Mesendoderm (in vitro differentiated cells): ENCODE data around the gene GPSM1.

Experiments used
- DNase-seq: peaks from one replicate; pipeline ENCODE4 v3.0.0; 2013
- H2AK5ac ChIP-seq: 2 replicates; pipeline ENCODE4 v1.6.1; 2013; ENCODE audit warnings: low read length, inconsistent platforms
- H2BK120ac ChIP-seq: 2 replicates; pipeline ENCODE4 v1.6.1; 2013; ENCODE audit warnings: low read depth, mild to moderate bottlenecking, low read length, moderate library complexity, mixed read lengths
- H2BK15ac ChIP-seq: replicated peaks from 2 replicates; pipeline ENCODE4 v1.6.1; 2013; ENCODE audit warnings: low read depth, mild to moderate bottlenecking, moderate library complexity
- H2BK5ac ChIP-seq: 2 replicates; pipeline ENCODE4 v1.6.1; 2013; ENCODE audit warnings: low read length, inconsistent platforms
- H3K18ac ChIP-seq: 2 replicates; pipeline ENCODE4 v1.6.1; 2013; ENCODE audit warnings: mild to moderate bottlenecking, low read length, mixed read lengths
- H3K23ac ChIP-seq: one replicate; pipeline ENCODE4 v1.6.1; 2013; ENCODE audit warnings: low read length
- H3K27ac ChIP-seq: 2 replicates; pipeline ENCODE4 v1.5.1; 2013; ENCODE audit warnings: low read depth, mild to moderate bottlenecking, inconsistent platforms, low read length, moderate library complexity
- H3K27me3 ChIP-seq: 2 replicates; pipeline ENCODE4 v1.6.1; 2013; ENCODE audit warnings: low read length, control low read depth, mild to moderate bottlenecking, inconsistent platforms; ENCODE audit not compliant: insufficient read depth, poor library complexity
- H3K36me3 ChIP-seq: 2 replicates; pipeline ENCODE4 v1.6.1; 2013; ENCODE audit warnings: low read length, inconsistent platforms; ENCODE audit not compliant: control insufficient read depth, insufficient read depth
- H3K4ac ChIP-seq: one replicate; pipeline ENCODE4 v1.6.1; 2013; ENCODE audit warnings: low read depth, mild to moderate bottlenecking, low read length, moderate library complexity
- H3K4me1 ChIP-seq: 2 replicates; pipeline ENCODE4 v1.6.1; 2013; ENCODE audit warnings: low read depth, low read length, inconsistent platforms; ENCODE audit not compliant: control insufficient read depth
- H3K4me2 ChIP-seq: 2 replicates; pipeline ENCODE4 v1.6.1; 2013; ENCODE audit warnings: low read length
- H3K4me3 ChIP-seq: 2 replicates; pipeline ENCODE4 v1.5.1; 2013; ENCODE audit warnings: mild to moderate bottlenecking, low read length
- H3K56ac ChIP-seq: one replicate; pipeline ENCODE4 v1.6.1; 2013; ENCODE audit warnings: low read length
- H3K79me1 ChIP-seq: 2 replicates; pipeline ENCODE4 v1.6.1; 2013; ENCODE audit warnings: low read length, inconsistent platforms
- H3K79me2 ChIP-seq: 2 replicates; pipeline ENCODE4 v1.6.1; 2013; ENCODE audit warnings: mild to moderate bottlenecking, low read length; ENCODE audit not compliant: control insufficient read depth, insufficient read depth
- H3K9ac ChIP-seq: 2 replicates; pipeline ENCODE4 v1.6.1; 2013; ENCODE audit warnings: low read length, inconsistent platforms
- H4K5ac ChIP-seq: one replicate; pipeline ENCODE4 v1.6.1; 2013; ENCODE audit warnings: low read length
- H4K8ac ChIP-seq: one replicate; pipeline ENCODE4 v1.6.1; 2013; ENCODE audit warnings: low read depth, mild to moderate bottlenecking, control low read depth, low read length, moderate library complexity
- WGBS: extraction: QIAGEN DNeasy Blood & Tissue Kit; methylation state at CpG from one replicate; pipeline ENCODE4 v1.1.7; 2013; ENCODE audit warnings: low lambda C conversion rate, missing lambda C conversion rate; ENCODE audit not compliant: insufficient coverage; ENCODE audit errors: extremely low coverage; 5-methylcytosine and 5-hydroxymethylcytosine counted together

Gene GPSM1

GRCh38 chr9:136336156-136336870 is 9.0 kb downstream of the GPSM1 start:
- H3K4ac ChIP-seq: no peak overlapping the region
- H3K36me3 ChIP-seq: no peaks in the 10 kb centered on the region
- no peaks in the 10 kb centered on the region for H3K79me1 ChIP-seq
- no peak overlapping the region for H2BK5ac ChIP-seq
- H3K18ac ChIP-seq: no peak overlapping the region
- no peaks in the 10 kb centered on the region for H3K27me3 ChIP-seq
- WGBS: no CpG with 5 or more reads among the region's 30 CpGs
- no peak overlapping the region for H2AK5ac ChIP-seq
- H4K8ac ChIP-seq: no peak overlapping the region
- no peak overlapping the region for H3K56ac ChIP-seq
- no peaks in the 10 kb centered on the region for H3K79me2 ChIP-seq
- H3K4me1 ChIP-seq: no peaks in the 10 kb centered on the region
- no peak overlapping the region for H3K27ac ChIP-seq
- H4K5ac ChIP-seq: no peak overlapping the region
- H3K4me2 ChIP-seq: no peak overlapping the region
- no peak overlapping the region for H3K23ac ChIP-seq
- H2BK120ac ChIP-seq: no peak overlapping the region
- no peak overlapping the region for H3K9ac ChIP-seq
- no peak overlapping the region for H3K4me3 ChIP-seq
- H2BK15ac ChIP-seq: no peak overlapping the region
- DNase-seq: no peak

DNA sequence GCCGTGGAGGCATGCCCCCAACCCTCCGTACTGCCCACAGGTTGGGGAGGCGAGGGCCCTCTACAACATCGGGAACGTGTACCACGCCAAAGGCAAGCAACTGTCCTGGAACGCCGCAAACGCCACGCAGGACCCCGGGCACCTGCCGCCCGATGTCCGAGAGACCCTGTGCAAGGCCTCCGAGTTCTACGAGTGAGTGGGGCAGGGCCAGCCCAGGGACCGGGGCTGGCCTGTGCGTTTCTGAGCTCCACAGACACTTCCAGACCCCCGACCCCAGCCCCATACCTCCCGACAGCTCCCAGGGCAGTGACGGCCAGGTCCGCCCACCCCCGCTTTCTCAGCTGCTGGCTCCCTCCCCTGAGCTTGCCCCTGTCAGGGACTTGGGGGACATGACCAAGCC is 9.5 kb downstream of the GPSM1 start:
- no peaks in the 10 kb centered on the region for H3K36me3 ChIP-seq
- H2AK5ac ChIP-seq: no peak overlapping the region
- no peak overlapping the region for H3K27ac ChIP-seq
- no peaks in the 10 kb centered on the region for H3K27me3 ChIP-seq
- no peak for DNase-seq
- no peak overlapping the region for H2BK120ac ChIP-seq
- no peak overlapping the region for H3K4ac ChIP-seq
- H3K79me1 ChIP-seq: no peaks in the 10 kb centered on the region
- H3K4me1 ChIP-seq: no peaks in the 10 kb centered on the region
- no peak overlapping the region for H3K9ac ChIP-seq
- H4K5ac ChIP-seq: no peak overlapping the region
- H2BK5ac ChIP-seq: no peak overlapping the region
- no peak overlapping the region for H4K8ac ChIP-seq
- no peak overlapping the region for H3K4me2 ChIP-seq
- H3K79me2 ChIP-seq: no peaks in the 10 kb centered on the region
- H3K18ac ChIP-seq: no peak overlapping the region
- H3K23ac ChIP-seq: no peak overlapping the region
- WGBS: no CpG with 5 or more reads among the region's 23 CpGs
- H2BK15ac ChIP-seq: no peak overlapping the region
- no peak overlapping the region for H3K4me3 ChIP-seq
- H3K56ac ChIP-seq: no peak overlapping the region

DNA sequence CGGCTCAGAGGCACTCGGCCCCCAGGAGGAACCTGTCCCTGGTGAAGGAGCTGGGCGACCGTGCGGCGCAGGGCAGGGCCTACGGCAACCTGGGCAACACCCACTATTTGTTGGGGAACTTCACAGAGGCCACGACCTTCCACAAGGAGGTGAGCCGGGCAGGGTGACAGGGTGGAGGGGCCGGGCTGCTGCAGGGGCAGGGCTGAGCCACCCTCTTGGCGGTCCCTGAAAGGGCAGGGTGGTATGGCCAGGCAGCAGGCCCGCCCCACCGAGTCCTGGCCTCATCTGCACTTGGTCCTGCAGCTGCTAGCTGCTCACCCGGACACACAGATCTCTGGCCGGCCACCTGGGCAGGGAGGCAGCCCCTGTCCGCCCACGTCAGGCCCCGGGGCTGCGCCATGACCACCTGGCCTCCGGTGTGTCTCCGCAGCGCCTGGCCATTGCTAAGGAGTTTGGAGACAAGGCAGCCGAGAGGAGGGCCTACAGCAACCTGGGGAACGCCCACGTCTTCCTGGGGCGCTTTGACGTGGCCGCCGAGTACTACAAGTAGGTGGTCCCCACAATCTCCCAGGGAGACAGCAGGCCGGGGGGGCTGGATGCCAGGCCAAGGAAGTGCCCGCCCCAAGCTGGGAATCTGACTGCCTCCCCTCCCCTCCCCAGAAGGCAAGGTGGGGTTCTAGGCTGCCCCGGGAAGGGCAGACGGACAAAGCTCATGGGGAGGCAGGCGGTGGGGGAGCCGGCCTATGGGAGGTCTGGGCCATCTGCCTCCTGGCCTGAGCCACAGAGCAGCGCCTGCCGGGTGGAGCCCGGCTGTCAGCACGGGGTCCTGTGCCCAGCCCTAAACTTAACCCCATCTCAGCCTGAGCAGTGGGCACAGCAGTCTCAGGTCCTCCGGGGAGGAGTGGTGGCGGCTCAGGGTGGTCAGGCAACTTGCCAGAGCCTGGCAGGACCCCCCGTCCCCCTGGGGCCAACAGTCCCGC is 10.4 kb downstream of the GPSM1 start:
- Histone ChIP-seq H3K56ac (no peak overlapping the region), H4K8ac (no peak overlapping the region), H3K18ac (no peak overlapping the region), H2AK5ac (no peak overlapping the region), H2BK5ac (no peak overlapping the region), H2BK15ac (no peak overlapping the region), H3K36me3 (no peaks in the 10 kb centered on the region), H3K23ac (no peak overlapping the region), H3K4me1 (no peaks in the 10 kb centered on the region), H2BK120ac (no peak overlapping the region), H3K27me3 (no peaks in the 10 kb centered on the region), H3K4me2 (no peak overlapping the region), H3K79me1 (no peaks in the 10 kb centered on the region), H3K79me2 (no peaks in the 10 kb centered on the region), H3K9ac (no peak overlapping the region), H3K27ac (no peak overlapping the region), H3K4ac (no peak overlapping the region), H3K4me3 (no peak overlapping the region), H4K5ac (no peak overlapping the region)
- WGBS: no CpG with 5 or more reads among the region's 43 CpGs
- no peak for DNase-seq

- no peak for DNase-seq
- Histone ChIP-seq H3K9ac (no peak overlapping the region), H3K4me2 (no peak overlapping the region), H3K56ac (no peak overlapping the region), H4K5ac (no peak overlapping the region), H3K18ac (no peak overlapping the region), H2BK5ac (no peak overlapping the region), H2BK120ac (no peak overlapping the region), H3K36me3 (no peaks in the 10 kb centered on the region), H3K27ac (no peak overlapping the region), H3K4ac (no peak overlapping the region), H4K8ac (no peak overlapping the region), H3K4me1 (no peaks in the 10 kb centered on the region), H2AK5ac (no peak overlapping the region), H2BK15ac (no peak overlapping the region), H3K27me3 (no peaks in the 10 kb centered on the region), H3K4me3 (no peak overlapping the region), H3K79me2 (no peaks in the 10 kb centered on the region), H3K79me1 (no peaks in the 10 kb centered on the region), H3K23ac (no peak overlapping the region)
- no CpG with 5 or more reads among the region's 25 CpGs for WGBS
Observed at GRCh38 chr9:136338511-136338910, 11.2 kb downstream of the GPSM1 start.

GRCh38 chr9:136339173-136339957 is 12.0 kb downstream of the GPSM1 start:
- Histone ChIP-seq H2BK120ac (no peak overlapping the region), H2AK5ac (no peak overlapping the region), H3K4ac (no peak overlapping the region), H2BK15ac (no peak overlapping the region), H3K4me2 (no peak overlapping the region), H3K27me3 (no peaks in the 10 kb centered on the region), H3K27ac (no peak overlapping the region), H3K36me3 (no peaks in the 10 kb centered on the region), H3K4me3 (no peak overlapping the region), H3K56ac (no peak overlapping the region), H4K5ac (no peak overlapping the region), H2BK5ac (no peak overlapping the region), H3K79me1 (no peaks in the 10 kb centered on the region), H3K4me1 (no peaks in the 10 kb centered on the region), H3K9ac (no peak overlapping the region), H3K79me2 (no peaks in the 10 kb centered on the region), H3K18ac (no peak overlapping the region), H4K8ac (no peak overlapping the region), H3K23ac (no peak overlapping the region)
- DNase-seq: peak; percentile 79
- WGBS: no CpG with 5 or more reads among the region's 32 CpGs
